A549 (cell line): ENCODE measurements around the gene KRT7. TPM values are rescaled to one million over a fixed set of nuclear protein-coding genes. Genes with fewer than 3 reads are reported as not detected.

Source experiments
- ATAC-seq, 2 experiments: fragments of 200-7000 bp in 1 of 2; fragments of >200 bp in 1 of 2; cut with Nextera tagmentation in 1 of 2; cut with Tn5 transposase in 1 of 2; 3 replicates each; pipeline versions ENCODE4 v1.8.0 to v1.9.1; 2018 to 2020; ENCODE audit warnings: mild to moderate bottlenecking in 1 of 2, moderate library complexity in 1 of 2
- CTCF ChIA-PET: fragments of 300-600 bp; sonication (Branson Sonifier 250); formaldehyde crosslinking; extraction: SDS; loops from one replicate; lab custom pipeline; 2021; ENCODE audit warnings: antibody characterized with exemption, inconsistent platforms; lab: Yijun Ruan, JAX
- POLR2A ChIA-PET: fragments of 350-600 bp; formaldehyde crosslinking; extraction: SDS; loops from one replicate; lab custom pipeline; 2021; ENCODE audit warnings: antibody characterized with exemption, inconsistent platforms; lab: Yijun Ruan, JAX
- DNase-seq, 2 experiments: peaks; one replicate each; pipeline versions ENCODE4 v3.0.0 to v3.0.0-alpha.2; 2011 to 2016; ENCODE audit warnings: low read depth in 1 of 2, low spot score in 1 of 2
- FAIRE-seq: peaks from 2 replicates; lab custom pipeline; 2011; peaks lifted over from hg19 to GRCh38; lab: Jason Lieb, UNC
- H3K27ac ChIP-seq, 2 experiments: fragments of >200 bp; sonication (Bioruptor Twin); formaldehyde crosslinking; 3 replicates each; pipeline ENCODE4 v1.5.1; 2016 to 2017
- H3K4me1 ChIP-seq: fragments of >200 bp; sonication (Bioruptor Twin); formaldehyde crosslinking; 3 replicates; pipeline ENCODE4 v1.6.1; 2016
- H3K4me2 ChIP-seq: fragments of >200 bp; sonication (Bioruptor Twin); formaldehyde crosslinking; 3 replicates; pipeline ENCODE4 v1.6.1; 2016
- H3K4me3 ChIP-seq: fragments of >200 bp; sonication (Bioruptor Twin); formaldehyde crosslinking; 3 replicates; pipeline ENCODE4 v1.5.1; 2016
- H3K9me3 ChIP-seq: fragments of >200 bp; sonication (Bioruptor Twin); formaldehyde crosslinking; 3 replicates; pipeline ENCODE4 v1.6.1; 2016
- ATOH8 ChIP-seq: fragments of 250-450 bp; sonication (Bioruptor Pico); IDR thresholded peaks from 2 replicates; pipeline ENCODE4 v1.5.0; 2020; ENCODE audit warnings: low read depth, mild to moderate bottlenecking, moderate library complexity
- CBX2 ChIP-seq: fragments of 200-600 bp; sonication (generic); IDR thresholded peaks from 2 replicates; pipeline ENCODE4 v1.6.1; 2016; ENCODE audit warnings: low read depth, mild to moderate bottlenecking, borderline replicate concordance
- CBX8 ChIP-seq: fragments of 200-600 bp; sonication (generic); IDR thresholded peaks from 2 replicates; pipeline ENCODE4 v1.6.1; 2016
- CEBPB ChIP-seq, 2 experiments: fragments of >200 bp in 1 of 2; sonication (Bioruptor Twin) in 1 of 2; formaldehyde crosslinking in 1 of 2; IDR thresholded peaks; 2 replicates each; pipeline ENCODE4 v1.6.1; 2012 to 2016
- EHF ChIP-seq: fragments of 250-450 bp; sonication (Bioruptor Pico); IDR thresholded peaks from 2 replicates; pipeline ENCODE4 v1.5.0; 2020; ENCODE audit warnings: mild to moderate bottlenecking
- FOSB ChIP-seq: fragments of 250-450 bp; sonication (Bioruptor Pico); IDR thresholded peaks from 2 replicates; pipeline ENCODE4 v1.5.0; 2020; ENCODE audit warnings: mild to moderate bottlenecking, moderate library complexity
- FOSL2 ChIP-seq, 2 experiments: fragments of 450-650 bp in 1 of 2; fragments of >200 bp in 1 of 2; sonication (Bioruptor Twin) in 1 of 2; formaldehyde crosslinking; IDR thresholded peaks; 2 replicates each; pipeline versions ENCODE4 v1.5.0 to v1.6.1; 2016 to 2020; ENCODE audit warnings: mild to moderate bottlenecking in 1 of 2, moderate library complexity in 1 of 2
- FOXS1 ChIP-seq: fragments of 250-450 bp; sonication (Bioruptor Pico); IDR thresholded peaks from 2 replicates; pipeline ENCODE4 v1.5.0; 2020; ENCODE audit warnings: mild to moderate bottlenecking, moderate library complexity
- GATA3 ChIP-seq: IDR thresholded peaks from 2 replicates; pipeline ENCODE4 v1.6.1; 2012; ENCODE audit warnings: borderline replicate concordance
- HDAC2 ChIP-seq: fragments of 200-600 bp; sonication (generic); IDR thresholded peaks from 2 replicates; pipeline ENCODE4 v1.6.1; 2016
- HOXB13 ChIP-seq: fragments of 250-450 bp; sonication (Bioruptor Pico); IDR thresholded peaks from 2 replicates; pipeline ENCODE4 v1.5.0; 2020; ENCODE audit warnings: low read depth, mild to moderate bottlenecking, moderate library complexity
- JUN ChIP-seq, 2 experiments: fragments of >200 bp; sonication (Bioruptor Twin); formaldehyde crosslinking; IDR thresholded peaks; 2 replicates in 1 of 2; 3 replicates in 1 of 2; pipeline ENCODE4 v1.6.1; 2016 to 2017
- JUNB ChIP-seq: fragments of >200 bp; sonication (Bioruptor Twin); formaldehyde crosslinking; IDR thresholded peaks from 2 replicates; pipeline ENCODE4 v1.6.1; 2016
- KDM1A ChIP-seq: fragments of 200-600 bp; sonication (generic); IDR thresholded peaks from 2 replicates; pipeline ENCODE4 v1.6.1; 2016; ENCODE audit warnings: low read depth, mild to moderate bottlenecking
- KDM5A ChIP-seq: fragments of 200-600 bp; sonication (generic); IDR thresholded peaks from 2 replicates; pipeline ENCODE4 v1.6.1; 2016; ENCODE audit warnings: antibody characterized with exemption, mild to moderate bottlenecking
- MAFK ChIP-seq: fragments of 450-650 bp; IDR thresholded peaks from 2 replicates; pipeline ENCODE4 v1.6.1; 2014; ENCODE audit not compliant: partially characterized antibody
- MAZ ChIP-seq: fragments of 150-350 bp; IDR thresholded peaks from 2 replicates; pipeline ENCODE4 v1.6.1; 2014; ENCODE audit warnings: antibody characterized with exemption, low read depth, low read length, borderline replicate concordance
- MYC ChIP-seq: IDR thresholded peaks from 2 replicates; pipeline ENCODE4 v1.6.1; 2012; ENCODE audit warnings: mild to moderate bottlenecking, inconsistent platforms, low read length, improper control_type of control experiment, borderline replicate concordance
- NPAS2 ChIP-seq: fragments of 250-450 bp; sonication (Bioruptor Pico); IDR thresholded peaks from 2 replicates; pipeline ENCODE4 v1.8.0; 2022; ENCODE audit warnings: mild to moderate bottlenecking, moderate library complexity, borderline replicate concordance
- PBX3 ChIP-seq: IDR thresholded peaks from 2 replicates; pipeline ENCODE4 v1.6.1; 2012
- POLR2AphosphoS2 ChIP-seq: conservative IDR thresholded peaks from 2 replicates; pipeline ENCODE4 v1.6.1; 2012; ENCODE audit warnings: low read length, improper control_type of control experiment, inconsistent platforms
- RARB ChIP-seq: fragments of 250-450 bp; sonication (Bioruptor Pico); IDR thresholded peaks from 2 replicates; pipeline ENCODE4 v1.8.0; 2021; ENCODE audit warnings: mild to moderate bottlenecking, moderate library complexity
- REST ChIP-seq: fragments of 200-600 bp; sonication (generic); IDR thresholded peaks from 2 replicates; pipeline ENCODE4 v1.6.1; 2016; ENCODE audit warnings: antibody characterized with exemption, mild to moderate bottlenecking, moderate library complexity
- RFX5 ChIP-seq: fragments of 450-650 bp; IDR thresholded peaks from 2 replicates; pipeline ENCODE4 v1.7.1; 2014; ENCODE audit warnings: antibody characterized with exemption, mild to moderate bottlenecking, moderate library complexity
- RNF2 ChIP-seq: fragments of 200-600 bp; sonication (generic); IDR thresholded peaks from 2 replicates; pipeline ENCODE4 v1.6.1; 2016; ENCODE audit warnings: low read depth, mild to moderate bottlenecking, antibody characterized with exemption, moderate library complexity, borderline replicate concordance
- TFCP2L1 ChIP-seq: fragments of 250-450 bp; sonication (Bioruptor Pico); IDR thresholded peaks from 2 replicates; pipeline ENCODE4 v1.5.0; 2021; ENCODE audit warnings: mild to moderate bottlenecking
- TP53 ChIP-seq: fragments of 250-450 bp; sonication (Bioruptor Pico); IDR thresholded peaks from 2 replicates; pipeline ENCODE4 v1.5.0; 2021; ENCODE audit warnings: mild to moderate bottlenecking, moderate library complexity
- USF2 ChIP-seq: fragments of 450-650 bp; IDR thresholded peaks from 2 replicates; pipeline ENCODE4 v1.6.1; 2014; ENCODE audit warnings: antibody characterized with exemption
- ZNF302 ChIP-seq: fragments of 250-450 bp; sonication (Bioruptor Pico); IDR thresholded peaks from 2 replicates; pipeline ENCODE4 v1.9.0; 2021; ENCODE audit warnings: inconsistent platforms, mild to moderate bottlenecking, moderate library complexity
- ZSCAN20 ChIP-seq: fragments of 250-450 bp; sonication (Bioruptor Pico); IDR thresholded peaks from 2 replicates; pipeline ENCODE4 v1.8.0; 2022; ENCODE audit warnings: mild to moderate bottlenecking, moderate library complexity
- WGBS: methylation state at CpG from one replicate; pipeline ENCODE4 v1.1.6; 2017; ENCODE audit errors: missing lambda C conversion rate; 5-methylcytosine and 5-hydroxymethylcytosine counted together
- polyA plus RNA-seq, 4 experiments: library from polyadenylated mRNA; depleted of rRNA in 3 of 4; stranded (reverse); fragments of >200 nt; fragmentation: RNase III in 1 of 4; extraction: RNeasy Plus Mini Kit Qiagen cat#74134 plus additional on column Dnase treatment in 1 of 4; gene quantifications; 2 replicates in 3 of 4; 3 replicates in 1 of 4; pipeline ENCODE4 v1.2.3, GENCODE V29; 2011 to 2017
- TF ChIP-seq, protein P1 (sequence below): fragments of >200 bp; sonication (Bioruptor Twin); formaldehyde crosslinking; IDR thresholded peaks from 3 replicates; pipeline ENCODE4 v1.5.1; 2016
- TF ChIP-seq, protein P2 (sequence below): fragments of >200 bp; sonication (Bioruptor Twin); formaldehyde crosslinking; IDR thresholded peaks from 3 replicates; pipeline ENCODE4 v1.6.1; 2016

KRT7 gene
- polyA plus RNA-seq, 2 of the 4 experiments (the other 2 are of a cell fraction) = 2,623 to 3,055 TPM

DNA sequence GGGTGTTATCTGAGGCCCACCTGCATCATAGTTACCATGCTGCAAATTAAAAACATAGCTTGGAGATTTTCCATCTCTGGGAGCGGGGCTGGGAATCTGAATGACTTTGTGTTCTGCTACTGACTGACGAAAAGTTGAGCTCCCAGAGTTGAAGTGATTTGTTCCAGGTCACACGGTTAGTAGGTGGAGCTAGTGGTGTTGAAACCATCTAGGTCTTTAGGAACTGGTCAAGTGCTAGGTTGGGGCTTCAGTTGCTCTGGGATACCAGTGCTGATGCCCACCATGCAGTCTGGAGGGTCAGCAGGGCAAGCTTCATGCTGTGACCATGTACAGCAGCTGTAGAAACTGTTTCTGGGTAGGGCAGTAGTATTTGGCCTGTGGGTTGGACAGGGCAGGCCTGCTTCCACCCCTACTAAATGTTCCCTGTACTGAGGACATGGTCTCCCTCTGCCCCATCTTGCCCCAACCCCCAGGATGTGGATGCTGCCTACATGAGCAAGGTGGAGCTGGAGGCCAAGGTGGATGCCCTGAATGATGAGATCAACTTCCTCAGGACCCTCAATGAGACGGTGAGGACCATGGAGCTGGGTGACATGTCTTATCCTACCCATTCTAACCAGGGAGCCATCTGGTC lies 5.3 kb downstream of the KRT7 start:
- POLR2A ChIA-PET = interaction anchor here (0.6 to 7.4 kb wide), 13 partner anchors 8 to 90 kb away, joined by 3 to 54 read pairs (median 4); partner anchors contain the start of gene KRT80
- ATAC-seq = peak in 1 of 2 experiments; percentile 0; a peak in 2 of 6 replicates
- peak; percentile 2; the same call in 1 of the 2 replicates for TF ChIP-seq FOSB
- TF ChIP-seq HDAC2 = no peak
- TF ChIP-seq, protein P1, sequence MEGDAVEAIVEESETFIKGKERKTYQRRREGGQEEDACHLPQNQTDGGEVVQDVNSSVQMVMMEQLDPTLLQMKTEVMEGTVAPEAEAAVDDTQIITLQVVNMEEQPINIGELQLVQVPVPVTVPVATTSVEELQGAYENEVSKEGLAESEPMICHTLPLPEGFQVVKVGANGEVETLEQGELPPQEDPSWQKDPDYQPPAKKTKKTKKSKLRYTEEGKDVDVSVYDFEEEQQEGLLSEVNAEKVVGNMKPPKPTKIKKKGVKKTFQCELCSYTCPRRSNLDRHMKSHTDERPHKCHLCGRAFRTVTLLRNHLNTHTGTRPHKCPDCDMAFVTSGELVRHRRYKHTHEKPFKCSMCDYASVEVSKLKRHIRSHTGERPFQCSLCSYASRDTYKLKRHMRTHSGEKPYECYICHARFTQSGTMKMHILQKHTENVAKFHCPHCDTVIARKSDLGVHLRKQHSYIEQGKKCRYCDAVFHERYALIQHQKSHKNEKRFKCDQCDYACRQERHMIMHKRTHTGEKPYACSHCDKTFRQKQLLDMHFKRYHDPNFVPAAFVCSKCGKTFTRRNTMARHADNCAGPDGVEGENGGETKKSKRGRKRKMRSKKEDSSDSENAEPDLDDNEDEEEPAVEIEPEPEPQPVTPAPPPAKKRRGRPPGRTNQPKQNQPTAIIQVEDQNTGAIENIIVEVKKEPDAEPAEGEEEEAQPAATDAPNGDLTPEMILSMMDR = no peak
- TF ChIP-seq RFX5 = no peak
- no peak for TF ChIP-seq CBX2
- TF ChIP-seq ZSCAN20 (CRISPR knock-in tag) = no peak
- TF ChIP-seq HOXB13 (CRISPR knock-in tag) = no peak
- no peak for TF ChIP-seq ATOH8
- TF ChIP-seq MAFK = no peak
- no peak for TF ChIP-seq MAZ
- peak; percentile 74 for TF ChIP-seq RARB (CRISPR knock-in tag)
- TF ChIP-seq EHF = no peak
- no peak for TF ChIP-seq KDM1A
- no peak for TF ChIP-seq GATA3
- no peak for TF ChIP-seq CEBPB (IDR thresholded peaks at IDR 0.05)
- no peak; the same call in 1 of the 2 replicates for TF ChIP-seq PBX3
- TF ChIP-seq RNF2 = no peak
- TF ChIP-seq CBX8 = no peak
- TF ChIP-seq KDM5A = no peak
- peak; percentile 72 for TF ChIP-seq POLR2AphosphoS2
- no peak for TF ChIP-seq NPAS2 (CRISPR knock-in tag)
- TF ChIP-seq MYC = no peak
- no peak for TF ChIP-seq TFCP2L1 (CRISPR knock-in tag)
- peak; percentile 48; the same call in 1 of the 2 replicates for TF ChIP-seq TP53 (CRISPR knock-in tag)
- no peak for TF ChIP-seq JUNB
- TF ChIP-seq ZNF302 (CRISPR knock-in tag) = no peak
- TF ChIP-seq USF2 = no peak
- TF ChIP-seq, protein P2, sequence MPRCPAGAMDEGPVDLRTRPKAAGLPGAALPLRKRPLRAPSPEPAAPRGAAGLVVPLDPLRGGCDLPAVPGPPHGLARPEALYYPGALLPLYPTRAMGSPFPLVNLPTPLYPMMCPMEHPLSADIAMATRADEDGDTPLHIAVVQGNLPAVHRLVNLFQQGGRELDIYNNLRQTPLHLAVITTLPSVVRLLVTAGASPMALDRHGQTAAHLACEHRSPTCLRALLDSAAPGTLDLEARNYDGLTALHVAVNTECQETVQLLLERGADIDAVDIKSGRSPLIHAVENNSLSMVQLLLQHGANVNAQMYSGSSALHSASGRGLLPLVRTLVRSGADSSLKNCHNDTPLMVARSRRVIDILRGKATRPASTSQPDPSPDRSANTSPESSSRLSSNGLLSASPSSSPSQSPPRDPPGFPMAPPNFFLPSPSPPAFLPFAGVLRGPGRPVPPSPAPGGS = no peak; the same call in 2 of the 3 replicates
- TF ChIP-seq FOXS1 = no peak
- no peak for TF ChIP-seq FOSL2 (IDR thresholded peaks at IDR 0.05)
- no peak for TF ChIP-seq FOSL2 (CRISPR knock-in tag; IDR thresholded peaks at IDR 0.05)
- TF ChIP-seq JUN (IDR thresholded peaks at IDR 0.05) = peak; percentile 21 to 39; a peak in 2 of 5 replicates
- TF ChIP-seq REST = no peak

More for the DNA sequence above, 5.3 kb downstream of the KRT7 start:
- H3K27ac ChIP-seq = peak overlapping the region; percentile 97
- FAIRE-seq = peak; percentile 63
- H3K4me1 ChIP-seq = peaks cover 80% of the 10 kb centered on the region
- H3K4me2 ChIP-seq = peak overlapping the region; percentile 99
- peak overlapping the region; percentile 93 for H3K4me3 ChIP-seq
- H3K9me3 ChIP-seq = no peaks in the 10 kb centered on the region
- CTCF ChIA-PET = interaction anchor here (0.8 to 13.1 kb wide), 21 partner anchors 9 to 641 kb away, joined by 3 to 182 read pairs (median 4); partner anchors contain the start of gene KRT80
- 53% methylated on average over 4 of the region's 4 CpGs for WGBS
- peak; percentile 10 to 48 for DNase-seq
